CD4-positive, alpha-beta T cell treated with Interleukin-6 for 4 hours (primary cell): ENCODE measurements around the gene CGB8.

ENCODE experiments used
- DNase-seq: peaks from one replicate; pipeline ENCODE4 v3.0.0-alpha.2; 2020; ENCODE audit warnings: mixed read lengths

Gene CGB8

DNA sequence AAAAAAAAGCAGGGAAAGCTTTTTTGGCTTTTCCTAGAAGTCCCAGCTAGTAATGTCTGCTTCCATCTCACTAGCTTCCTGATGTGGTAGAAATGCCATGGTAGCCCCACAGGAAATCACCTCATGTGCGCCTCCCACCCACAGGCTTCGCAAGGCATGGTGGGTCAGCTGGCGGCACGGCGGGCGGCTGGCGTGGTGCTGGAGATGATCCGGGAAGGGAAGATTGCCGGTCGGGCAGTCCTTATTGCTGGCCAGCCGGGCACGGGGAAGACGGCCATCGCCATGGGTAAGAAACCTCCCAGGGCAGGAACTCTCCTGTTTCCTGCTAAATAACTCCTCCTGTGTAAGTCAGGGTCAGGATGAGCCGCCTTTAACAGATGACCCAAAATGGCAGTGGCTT lies 44.8 kb downstream of the CGB8 start:
- no peak for DNase-seq

DNA sequence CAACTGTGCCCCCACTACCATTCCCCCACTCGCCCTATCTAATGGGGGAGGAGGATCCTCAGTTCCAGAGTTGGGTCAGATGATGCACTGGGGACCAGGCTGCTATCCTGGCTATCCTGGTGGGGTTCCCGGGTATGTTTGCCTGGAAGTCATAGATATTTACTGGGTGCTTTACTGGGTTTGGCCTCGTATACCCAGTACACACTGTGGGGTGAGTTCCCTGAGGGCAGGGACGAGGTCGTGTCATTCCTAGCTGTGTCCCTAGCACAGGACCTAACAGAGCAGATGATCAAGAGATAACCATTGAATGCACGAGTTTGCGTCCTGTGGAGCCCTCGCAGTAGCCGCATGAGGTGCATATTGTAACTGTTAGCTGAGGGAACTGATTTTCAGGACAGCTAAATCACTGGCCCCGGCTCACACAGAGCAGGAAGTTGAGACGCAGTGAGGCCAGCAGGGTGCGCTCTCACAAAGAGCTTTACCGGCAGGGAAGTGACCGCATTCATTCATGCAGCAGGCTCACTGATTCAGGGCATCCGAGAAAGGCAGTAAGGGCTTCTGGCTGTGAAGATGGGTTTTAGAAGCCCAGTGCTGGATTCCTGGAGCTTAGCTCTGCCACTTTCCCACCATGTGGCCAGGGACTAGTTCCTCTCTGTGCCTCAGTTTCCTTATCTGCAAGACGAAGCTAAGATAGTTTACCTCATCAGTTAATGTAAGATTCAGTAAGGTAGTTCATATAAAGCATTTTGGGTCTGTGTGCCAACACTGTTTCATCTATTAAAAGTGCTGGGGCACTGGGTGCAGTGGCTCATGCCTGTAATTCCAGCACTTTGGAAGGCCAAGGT lies 49.2 kb downstream of the CGB8 start:
- DNase-seq, result peak; percentile 75

DNA sequence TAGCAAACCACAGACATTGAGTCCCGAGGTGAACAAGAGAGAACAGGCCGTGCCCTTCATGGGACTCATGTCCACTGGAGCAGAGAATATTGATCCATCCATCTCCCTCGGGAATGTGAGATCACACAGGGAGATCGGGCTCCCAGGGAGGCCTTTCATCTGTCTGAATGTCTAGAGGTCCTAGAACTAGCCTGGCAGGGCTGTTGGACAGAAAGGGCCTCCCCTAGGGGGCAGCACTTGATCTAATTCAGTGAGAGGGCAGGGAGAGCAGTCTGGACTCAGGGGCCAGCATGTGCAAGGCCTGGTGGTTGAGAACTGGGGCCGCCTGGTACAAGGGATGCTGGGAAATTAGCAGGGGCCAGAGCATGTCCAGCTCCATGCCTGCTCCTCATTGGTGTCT lies 50.9 kb downstream of the CGB8 start:
- peak; percentile 62 for DNase-seq
